Liver (tissue), 9 donors: ENCODE measurements around the gene PHKB. TPM values are rescaled to one million over a fixed set of nuclear protein-coding genes. Genes with fewer than 3 reads are reported as not detected.

Experiments used
- DNase-seq: peaks from one replicate; pipeline ENCODE4 v3.0.0-alpha.2; 2017; ENCODE audit warnings: low spot score
- H3K27ac ChIP-seq, 2 donors: one replicate each; pipeline ENCODE4 v1.7.0; 2013; ENCODE audit warnings: inconsistent platforms in 2 of 2, low read length in 2 of 2, control low read depth in 1 of 2, low read depth in 1 of 2, mild to moderate bottlenecking in 1 of 2
- H3K27me3 ChIP-seq, 4 donors: one replicate each; pipeline versions ENCODE4 v1.6.1 to v1.7.0; 2013; ENCODE audit warnings: low read length in 3 of 4, inconsistent platforms in 1 of 4, mild to moderate bottlenecking in 1 of 4, moderate library complexity in 1 of 4; ENCODE audit not compliant: control insufficient read depth in 4 of 4, insufficient read depth in 4 of 4
- H3K36me3 ChIP-seq, 4 donors: one replicate each; pipeline versions ENCODE4 v1.6.1 to v1.7.0; 2013; ENCODE audit warnings: low read length in 3 of 4, mild to moderate bottlenecking in 3 of 4, low read depth in 1 of 4, moderate library complexity in 1 of 4; ENCODE audit not compliant: control insufficient read depth in 4 of 4, insufficient read depth in 3 of 4
- H3K4me1 ChIP-seq, 4 donors: one replicate each; pipeline versions ENCODE4 v1.6.1 to v1.7.0; 2013; ENCODE audit warnings: low read length in 3 of 4, mild to moderate bottlenecking in 3 of 4, moderate library complexity in 1 of 4; ENCODE audit not compliant: control insufficient read depth in 4 of 4, insufficient read depth in 4 of 4
- H3K4me3 ChIP-seq, 3 donors: one replicate each; pipeline versions ENCODE4 v1.6.1 to v1.7.0; 2013; ENCODE audit warnings: low read length in 3 of 3, control low read depth in 1 of 3, low read depth in 1 of 3, mild to moderate bottlenecking in 1 of 3
- H3K9ac ChIP-seq, 2 donors: one replicate each; pipeline ENCODE4 v1.7.0; 2013; ENCODE audit warnings: low read length in 2 of 2, mild to moderate bottlenecking in 2 of 2, moderate library complexity in 2 of 2, control low read depth in 1 of 2, low read depth in 1 of 2
- H3K9me3 ChIP-seq, 4 donors: one replicate each; pipeline versions ENCODE4 v1.6.1 to v1.7.0; 2013; ENCODE audit warnings: low read length in 3 of 4; ENCODE audit not compliant: control insufficient read depth in 4 of 4
- FOXA1 ChIP-seq: IDR thresholded peaks from 2 replicates; pipeline ENCODE4 v1.6.1; 2016; ENCODE audit warnings: antibody characterized with exemption
- FOXA2 ChIP-seq: IDR thresholded peaks from 2 replicates; pipeline ENCODE4 v1.6.1; 2016; ENCODE audit warnings: antibody characterized with exemption
- GABPA ChIP-seq, 2 donors: IDR thresholded peaks in 1 of 2; conservative IDR thresholded peaks in 1 of 2; 2 replicates each; pipeline ENCODE4 v1.6.1; 2016; ENCODE audit warnings: antibody characterized with exemption in 2 of 2, mild to moderate bottlenecking in 1 of 2, moderate library complexity in 1 of 2
- HNF4A ChIP-seq, 2 donors: conservative IDR thresholded peaks; 2 replicates each; pipeline ENCODE4 v1.6.1; 2016; ENCODE audit warnings: antibody characterized with exemption in 2 of 2, mild to moderate bottlenecking in 2 of 2
- HNF4G ChIP-seq: IDR thresholded peaks from 2 replicates; pipeline ENCODE4 v1.6.1; 2016; ENCODE audit warnings: antibody characterized with exemption
- JUND ChIP-seq, 2 donors: IDR thresholded peaks; 2 replicates each; pipeline ENCODE4 v1.6.1; 2016; ENCODE audit warnings: antibody characterized with exemption in 2 of 2
- NR2F2 ChIP-seq: IDR thresholded peaks from 2 replicates; pipeline ENCODE4 v1.6.1; 2016; ENCODE audit warnings: antibody characterized with exemption
- RXRA ChIP-seq, 2 donors: IDR thresholded peaks; 2 replicates each; pipeline ENCODE4 v1.6.1; 2017 to 2018; ENCODE audit warnings: antibody characterized with exemption in 2 of 2, mild to moderate bottlenecking in 1 of 2
- SP1 ChIP-seq: IDR thresholded peaks from 2 replicates; pipeline ENCODE4 v1.6.1; 2018; ENCODE audit warnings: antibody characterized with exemption, mild to moderate bottlenecking
- TAF1 ChIP-seq: conservative IDR thresholded peaks from 2 replicates; pipeline ENCODE4 v1.6.1; 2016; ENCODE audit warnings: antibody characterized with exemption, mild to moderate bottlenecking
- YY1 ChIP-seq: IDR thresholded peaks from 2 replicates; pipeline ENCODE4 v1.6.1; 2016; ENCODE audit warnings: antibody characterized with exemption, mild to moderate bottlenecking
- WGBS: extraction: QIAGEN DNeasy Blood & Tissue Kit; methylation state at CpG from one replicate; pipeline ENCODE4 v1.1.7; 2013; 5-methylcytosine and 5-hydroxymethylcytosine counted together
- polyA plus RNA-seq, 2 donors: library from polyadenylated mRNA; stranded (reverse) in 1 of 2; unstranded in 1 of 2; fragments of 200-250 nt in 1 of 2; fragments of >200 nt in 1 of 2; fragmentation: Nextera tagmentation in 1 of 2; extraction: Ambion mirVana in 1 of 2; gene quantifications; one replicate each; pipeline versions ENCODE4 v1.2.1 to v1.2.3, GENCODE V29; 2013 to 2015
- total RNA-seq, 2 donors: library from RNA; depleted of rRNA; stranded (reverse); fragments of >200 nt; gene quantifications; one replicate each; pipeline ENCODE4 v1.2.3, GENCODE V29; 2014
- TF ChIP-seq, protein P1 (sequence below): IDR thresholded peaks from 2 replicates; pipeline ENCODE4 v1.6.1; 2016; ENCODE audit warnings: antibody characterized with exemption, mild to moderate bottlenecking
- TF ChIP-seq, protein P2 (sequence below): IDR thresholded peaks from 2 replicates; pipeline ENCODE4 v1.6.1; 2016; ENCODE audit warnings: antibody characterized with exemption
- TF ChIP-seq, protein P3 (sequence below): IDR thresholded peaks from 2 replicates; pipeline ENCODE4 v1.6.1; 2016; ENCODE audit warnings: antibody characterized with exemption
- TF ChIP-seq, protein P4 (sequence below): fragments of 150-350 bp; IDR thresholded peaks from 2 replicates; pipeline ENCODE4 v1.5.1; 2017; ENCODE audit warnings: improper control_type of control experiment, low read depth, low read length; ENCODE audit not compliant: missing input control
- TF ChIP-seq, protein P5 (sequence below): IDR thresholded peaks from 2 replicates; pipeline ENCODE4 v1.6.1; 2016; ENCODE audit warnings: antibody characterized with exemption
- donor health status: healthy.
- donor health status: healthy.
- donor health status: healthy.
- donor health status: healthy.
- donor health status: healthy.

The PHKB gene
- total and polyA plus RNA-seq, 4 donors, result 13.2 to 49.1 (median 29.0) TPM

DNA sequence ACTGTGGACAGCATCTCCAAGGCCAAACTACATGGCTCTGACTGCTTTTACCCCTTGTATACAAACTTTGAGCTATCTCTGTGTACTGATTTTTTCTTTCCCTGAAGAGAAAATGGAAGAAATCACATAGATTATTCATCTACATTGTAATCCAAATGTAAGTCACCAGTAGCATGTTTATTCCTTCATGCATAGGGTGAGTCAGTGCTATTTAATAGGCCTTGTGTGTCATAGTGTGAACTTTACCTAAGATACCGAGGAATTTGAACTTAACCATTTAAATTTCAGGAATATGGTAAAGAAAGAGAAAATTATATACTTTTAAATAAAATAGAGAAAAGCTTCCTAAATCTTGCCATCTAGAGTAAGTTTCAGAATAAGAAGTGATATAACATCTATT, 16.5 kb downstream of the PHKB start:
- no peak overlapping the region for H3K27ac ChIP-seq
- no peaks in the 10 kb centered on the region for H3K9me3 ChIP-seq
- no peak overlapping the region for H3K4me3 ChIP-seq
- no peak overlapping the region for H3K9ac ChIP-seq
- 92% methylated on average over 1 of the region's 1 CpG for WGBS
- TF ChIP-seq JUND (IDR thresholded peaks at IDR 0.05), result no peak
- DNase-seq, result no peak
- H3K4me1 ChIP-seq, result no peaks in the 10 kb centered on the region
- H3K27me3 ChIP-seq, result no peaks in the 10 kb centered on the region
- peaks cover 0 to 2% (median 0%) of the 10 kb centered on the region in 4 donors for H3K36me3 ChIP-seq

DNA sequence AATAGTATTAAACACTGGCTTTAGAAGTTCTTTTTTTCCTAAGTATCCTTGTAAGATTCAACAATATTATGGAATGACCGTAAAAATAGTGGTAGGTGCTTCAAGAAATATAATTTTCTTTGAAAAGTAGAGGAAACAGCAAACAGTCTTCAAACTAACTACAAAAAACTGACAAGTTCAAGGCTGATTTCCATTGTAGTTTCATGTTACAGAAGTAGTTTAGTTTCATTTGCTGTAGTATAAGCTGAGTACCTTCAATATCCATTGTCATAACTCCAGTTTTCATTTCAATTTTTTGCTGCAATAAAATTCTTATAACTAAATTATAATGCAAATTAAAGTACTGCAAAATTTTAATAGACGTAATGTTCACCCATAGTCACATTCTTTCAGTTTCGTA, 19.3 kb downstream of the PHKB start:
- Histone ChIP-seq H3K36me3 (peaks cover 0 to 2% (median 0%) of the 10 kb centered on the region in 4 donors), H3K9ac (no peak overlapping the region), H3K4me3 (no peak overlapping the region), H3K27ac (no peak overlapping the region), H3K27me3 (no peaks in the 10 kb centered on the region), H3K9me3 (no peaks in the 10 kb centered on the region), H3K4me1 (no peaks in the 10 kb centered on the region)
- TF ChIP-seq RXRA (IDR thresholded peaks at IDR 0.05), result no peak
- TF ChIP-seq, protein P1, sequence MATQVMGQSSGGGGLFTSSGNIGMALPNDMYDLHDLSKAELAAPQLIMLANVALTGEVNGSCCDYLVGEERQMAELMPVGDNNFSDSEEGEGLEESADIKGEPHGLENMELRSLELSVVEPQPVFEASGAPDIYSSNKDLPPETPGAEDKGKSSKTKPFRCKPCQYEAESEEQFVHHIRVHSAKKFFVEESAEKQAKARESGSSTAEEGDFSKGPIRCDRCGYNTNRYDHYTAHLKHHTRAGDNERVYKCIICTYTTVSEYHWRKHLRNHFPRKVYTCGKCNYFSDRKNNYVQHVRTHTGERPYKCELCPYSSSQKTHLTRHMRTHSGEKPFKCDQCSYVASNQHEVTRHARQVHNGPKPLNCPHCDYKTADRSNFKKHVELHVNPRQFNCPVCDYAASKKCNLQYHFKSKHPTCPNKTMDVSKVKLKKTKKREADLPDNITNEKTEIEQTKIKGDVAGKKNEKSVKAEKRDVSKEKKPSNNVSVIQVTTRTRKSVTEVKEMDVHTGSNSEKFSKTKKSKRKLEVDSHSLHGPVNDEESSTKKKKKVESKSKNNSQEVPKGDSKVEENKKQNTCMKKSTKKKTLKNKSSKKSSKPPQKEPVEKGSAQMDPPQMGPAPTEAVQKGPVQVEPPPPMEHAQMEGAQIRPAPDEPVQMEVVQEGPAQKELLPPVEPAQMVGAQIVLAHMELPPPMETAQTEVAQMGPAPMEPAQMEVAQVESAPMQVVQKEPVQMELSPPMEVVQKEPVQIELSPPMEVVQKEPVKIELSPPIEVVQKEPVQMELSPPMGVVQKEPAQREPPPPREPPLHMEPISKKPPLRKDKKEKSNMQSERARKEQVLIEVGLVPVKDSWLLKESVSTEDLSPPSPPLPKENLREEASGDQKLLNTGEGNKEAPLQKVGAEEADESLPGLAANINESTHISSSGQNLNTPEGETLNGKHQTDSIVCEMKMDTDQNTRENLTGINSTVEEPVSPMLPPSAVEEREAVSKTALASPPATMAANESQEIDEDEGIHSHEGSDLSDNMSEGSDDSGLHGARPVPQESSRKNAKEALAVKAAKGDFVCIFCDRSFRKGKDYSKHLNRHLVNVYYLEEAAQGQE, result no peak
- TF ChIP-seq YY1, result no peak
- TF ChIP-seq FOXA1, result no peak
- TF ChIP-seq, protein P2, sequence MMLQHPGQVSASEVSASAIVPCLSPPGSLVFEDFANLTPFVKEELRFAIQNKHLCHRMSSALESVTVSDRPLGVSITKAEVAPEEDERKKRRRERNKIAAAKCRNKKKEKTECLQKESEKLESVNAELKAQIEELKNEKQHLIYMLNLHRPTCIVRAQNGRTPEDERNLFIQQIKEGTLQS, result no peak
- TF ChIP-seq, protein P3, sequence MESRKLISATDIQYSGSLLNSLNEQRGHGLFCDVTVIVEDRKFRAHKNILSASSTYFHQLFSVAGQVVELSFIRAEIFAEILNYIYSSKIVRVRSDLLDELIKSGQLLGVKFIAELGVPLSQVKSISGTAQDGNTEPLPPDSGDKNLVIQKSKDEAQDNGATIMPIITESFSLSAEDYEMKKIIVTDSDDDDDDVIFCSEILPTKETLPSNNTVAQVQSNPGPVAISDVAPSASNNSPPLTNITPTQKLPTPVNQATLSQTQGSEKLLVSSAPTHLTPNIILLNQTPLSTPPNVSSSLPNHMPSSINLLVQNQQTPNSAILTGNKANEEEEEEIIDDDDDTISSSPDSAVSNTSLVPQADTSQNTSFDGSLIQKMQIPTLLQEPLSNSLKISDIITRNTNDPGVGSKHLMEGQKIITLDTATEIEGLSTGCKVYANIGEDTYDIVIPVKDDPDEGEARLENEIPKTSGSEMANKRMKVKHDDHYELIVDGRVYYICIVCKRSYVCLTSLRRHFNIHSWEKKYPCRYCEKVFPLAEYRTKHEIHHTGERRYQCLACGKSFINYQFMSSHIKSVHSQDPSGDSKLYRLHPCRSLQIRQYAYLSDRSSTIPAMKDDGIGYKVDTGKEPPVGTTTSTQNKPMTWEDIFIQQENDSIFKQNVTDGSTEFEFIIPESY, result no peak
- TF ChIP-seq HNF4A (conservative IDR thresholded peaks at IDR 0.05), result no peak
- TF ChIP-seq, protein P4, sequence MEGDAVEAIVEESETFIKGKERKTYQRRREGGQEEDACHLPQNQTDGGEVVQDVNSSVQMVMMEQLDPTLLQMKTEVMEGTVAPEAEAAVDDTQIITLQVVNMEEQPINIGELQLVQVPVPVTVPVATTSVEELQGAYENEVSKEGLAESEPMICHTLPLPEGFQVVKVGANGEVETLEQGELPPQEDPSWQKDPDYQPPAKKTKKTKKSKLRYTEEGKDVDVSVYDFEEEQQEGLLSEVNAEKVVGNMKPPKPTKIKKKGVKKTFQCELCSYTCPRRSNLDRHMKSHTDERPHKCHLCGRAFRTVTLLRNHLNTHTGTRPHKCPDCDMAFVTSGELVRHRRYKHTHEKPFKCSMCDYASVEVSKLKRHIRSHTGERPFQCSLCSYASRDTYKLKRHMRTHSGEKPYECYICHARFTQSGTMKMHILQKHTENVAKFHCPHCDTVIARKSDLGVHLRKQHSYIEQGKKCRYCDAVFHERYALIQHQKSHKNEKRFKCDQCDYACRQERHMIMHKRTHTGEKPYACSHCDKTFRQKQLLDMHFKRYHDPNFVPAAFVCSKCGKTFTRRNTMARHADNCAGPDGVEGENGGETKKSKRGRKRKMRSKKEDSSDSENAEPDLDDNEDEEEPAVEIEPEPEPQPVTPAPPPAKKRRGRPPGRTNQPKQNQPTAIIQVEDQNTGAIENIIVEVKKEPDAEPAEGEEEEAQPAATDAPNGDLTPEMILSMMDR, result no peak
- no peak for TF ChIP-seq TAF1
- no peak for TF ChIP-seq HNF4G
- no peak for TF ChIP-seq GABPA (IDR thresholded peaks at IDR 0.05 in 1 of 2, conservative IDR thresholded peaks at IDR 0.05 in 1 of 2)
- no peak for TF ChIP-seq FOXA2
- no peak for TF ChIP-seq NR2F2
- TF ChIP-seq, protein P5, sequence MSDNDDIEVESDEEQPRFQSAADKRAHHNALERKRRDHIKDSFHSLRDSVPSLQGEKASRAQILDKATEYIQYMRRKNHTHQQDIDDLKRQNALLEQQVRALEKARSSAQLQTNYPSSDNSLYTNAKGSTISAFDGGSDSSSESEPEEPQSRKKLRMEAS, result no peak
- TF ChIP-seq SP1, result no peak
- no peak for DNase-seq
- 98% methylated on average over 3 of the region's 3 CpGs for WGBS
